Measurements from ENCODE around the gene LRRC32.

DNA sequence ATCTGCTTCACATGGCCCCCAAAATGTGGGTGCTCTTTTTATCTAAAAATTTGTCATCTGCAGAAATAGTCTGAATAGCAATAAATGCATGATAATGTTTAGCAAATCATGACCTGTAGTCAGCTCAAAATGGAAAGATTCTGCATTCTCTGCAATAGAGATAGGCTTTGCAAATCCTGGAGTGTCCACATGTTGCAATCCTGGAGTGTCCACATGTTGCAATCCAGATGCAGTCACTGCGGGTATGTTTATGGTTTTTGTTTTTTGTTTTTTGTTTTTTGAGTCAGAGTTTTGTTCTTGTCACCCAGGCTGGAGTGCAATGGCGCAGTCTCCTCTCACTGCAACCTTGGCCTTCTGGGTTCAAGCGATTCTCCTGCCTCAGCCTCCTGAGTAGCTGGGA lies 20.2 kb upstream of the LRRC32 start:
- TF ChIP-seq, protein P1, sequence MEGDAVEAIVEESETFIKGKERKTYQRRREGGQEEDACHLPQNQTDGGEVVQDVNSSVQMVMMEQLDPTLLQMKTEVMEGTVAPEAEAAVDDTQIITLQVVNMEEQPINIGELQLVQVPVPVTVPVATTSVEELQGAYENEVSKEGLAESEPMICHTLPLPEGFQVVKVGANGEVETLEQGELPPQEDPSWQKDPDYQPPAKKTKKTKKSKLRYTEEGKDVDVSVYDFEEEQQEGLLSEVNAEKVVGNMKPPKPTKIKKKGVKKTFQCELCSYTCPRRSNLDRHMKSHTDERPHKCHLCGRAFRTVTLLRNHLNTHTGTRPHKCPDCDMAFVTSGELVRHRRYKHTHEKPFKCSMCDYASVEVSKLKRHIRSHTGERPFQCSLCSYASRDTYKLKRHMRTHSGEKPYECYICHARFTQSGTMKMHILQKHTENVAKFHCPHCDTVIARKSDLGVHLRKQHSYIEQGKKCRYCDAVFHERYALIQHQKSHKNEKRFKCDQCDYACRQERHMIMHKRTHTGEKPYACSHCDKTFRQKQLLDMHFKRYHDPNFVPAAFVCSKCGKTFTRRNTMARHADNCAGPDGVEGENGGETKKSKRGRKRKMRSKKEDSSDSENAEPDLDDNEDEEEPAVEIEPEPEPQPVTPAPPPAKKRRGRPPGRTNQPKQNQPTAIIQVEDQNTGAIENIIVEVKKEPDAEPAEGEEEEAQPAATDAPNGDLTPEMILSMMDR (IDR thresholded peaks at IDR 0.05 in 4 of 5, conservative IDR thresholded peaks at IDR 0.05 in 1 of 5) = no peak
- no peak for TF ChIP-seq POLR2A (IDR thresholded peaks at IDR 0.05)
